ENCODE results near the gene PRR18.
A peak's percentile ranks its signal among the peaks of the same experiment; 100 is the strongest.

The PRR18 gene

GRCh38 chr6:166277018-166277417, 31.2 kb downstream of the PRR18 start:
- Histone ChIP-seq H3K27ac (no peak overlapping the region), H3K36me3 (no peaks in the 10 kb centered on the region), H3K27me3 (no peaks in the 10 kb centered on the region), H3K9me3 (no peaks in the 10 kb centered on the region), H4K20me1 (no peaks in the 10 kb centered on the region), H3K4me2 (no peak overlapping the region), H3K4me3 (no peak overlapping the region), H3K9ac (no peak overlapping the region), H3K4me1 (peaks cover 6% of the 10 kb centered on the region; the same call in 1 of the 2 replicates)
- no peak for TF ChIP-seq Cebpa-rat (IDR thresholded peaks at IDR 0.05)

- H3K36me3 ChIP-seq = no peaks in the 10 kb centered on the region
- H3K4me2 ChIP-seq = peak overlapping the region; percentile 23; the same call in 1 of the 2 replicates
- peaks cover 6% of the 10 kb centered on the region; the same call in 1 of the 2 replicates for H3K4me1 ChIP-seq
- H3K27ac ChIP-seq = no peak overlapping the region
- no peak overlapping the region for H3K9ac ChIP-seq
- no peak overlapping the region for H3K4me3 ChIP-seq
- H3K27me3 ChIP-seq = no peaks in the 10 kb centered on the region
- TF ChIP-seq Cebpa-rat (IDR thresholded peaks at IDR 0.05) = no peak
- H3K9me3 ChIP-seq = no peaks in the 10 kb centered on the region
- no peaks in the 10 kb centered on the region for H4K20me1 ChIP-seq
Measured at GRCh38 chr6:166275714-166276166, 32.5 kb downstream of the PRR18 start.

GRCh38 chr6:166274739-166275370, 33.3 kb downstream of the PRR18 start:
- Histone ChIP-seq H3K4me3 (no peak overlapping the region), H3K27me3 (no peaks in the 10 kb centered on the region), H3K4me1 (peaks cover 6% of the 10 kb centered on the region; the same call in 1 of the 2 replicates), H3K27ac (no peak overlapping the region), H3K9me3 (no peaks in the 10 kb centered on the region), H3K4me2 (no peak overlapping the region), H3K9ac (0 out of 2 replicates have a peak overlapping the region, but pooled peaks have one; percentile 19), H3K36me3 (no peaks in the 10 kb centered on the region), H4K20me1 (no peaks in the 10 kb centered on the region)
- no peak for TF ChIP-seq Cebpa-rat (IDR thresholded peaks at IDR 0.05)

GRCh38 chr6:166274163-166274562, 34.0 kb downstream of the PRR18 start:
- TF ChIP-seq Cebpa-rat (IDR thresholded peaks at IDR 0.05) = no peak
- Histone ChIP-seq H3K4me3 (no peak overlapping the region), H3K36me3 (no peaks in the 10 kb centered on the region), H3K27me3 (no peaks in the 10 kb centered on the region), H3K4me2 (no peak overlapping the region), H3K27ac (no peak overlapping the region), H3K9me3 (no peaks in the 10 kb centered on the region), H3K9ac (no peak overlapping the region), H3K4me1 (peaks cover 6% of the 10 kb centered on the region; the same call in 1 of the 2 replicates), H4K20me1 (no peaks in the 10 kb centered on the region)

- Histone ChIP-seq H3K4me1 (peaks cover 6% of the 10 kb centered on the region; the same call in 1 of the 2 replicates), H3K4me3 (no peak overlapping the region), H3K9me3 (no peaks in the 10 kb centered on the region), H3K36me3 (no peaks in the 10 kb centered on the region), H3K27me3 (no peaks in the 10 kb centered on the region), H3K27ac (no peak overlapping the region), H3K4me2 (no peak overlapping the region), H4K20me1 (no peaks in the 10 kb centered on the region), H3K9ac (no peak overlapping the region)
- no peak for TF ChIP-seq Cebpa-rat (IDR thresholded peaks at IDR 0.05)
Measured at GRCh38 chr6:166271376-166271765, 36.8 kb downstream of the PRR18 start.

GRCh38 chr6:166270706-166271375, 37.4 kb downstream of the PRR18 start:
- H3K9me3 ChIP-seq = no peaks in the 10 kb centered on the region
- H3K36me3 ChIP-seq = no peaks in the 10 kb centered on the region
- no peak overlapping the region for H3K4me2 ChIP-seq
- H3K9ac ChIP-seq = no peak overlapping the region
- H3K27ac ChIP-seq = no peak overlapping the region
- no peaks in the 10 kb centered on the region for H4K20me1 ChIP-seq
- TF ChIP-seq Cebpa-rat (IDR thresholded peaks at IDR 0.05) = no peak
- no peak overlapping the region for H3K4me3 ChIP-seq
- peaks cover 2% of the 10 kb centered on the region; the same call in 1 of the 2 replicates for H3K4me1 ChIP-seq
- H3K27me3 ChIP-seq = no peaks in the 10 kb centered on the region

GRCh38 chr6:166269301-166270039, 38.7 kb downstream of the PRR18 start:
- Histone ChIP-seq H3K4me2 (no peak overlapping the region), H3K27me3 (no peaks in the 10 kb centered on the region), H3K9ac (no peak overlapping the region), H3K9me3 (no peaks in the 10 kb centered on the region), H3K4me1 (no peaks in the 10 kb centered on the region), H3K36me3 (no peaks in the 10 kb centered on the region), H4K20me1 (no peaks in the 10 kb centered on the region), H3K27ac (no peak overlapping the region), H3K4me3 (no peak overlapping the region)
- TF ChIP-seq Cebpa-rat (IDR thresholded peaks at IDR 0.05) = 0 out of 2 replicates have a peak, but pooled peaks have one; percentile 25

GRCh38 chr6:166268431-166268830, 39.8 kb downstream of the PRR18 start:
- H4K20me1 ChIP-seq = no peaks in the 10 kb centered on the region
- H3K9ac ChIP-seq = no peak overlapping the region
- no peaks in the 10 kb centered on the region for H3K36me3 ChIP-seq
- H3K9me3 ChIP-seq = no peaks in the 10 kb centered on the region
- no peak overlapping the region for H3K27ac ChIP-seq
- no peaks in the 10 kb centered on the region for H3K4me1 ChIP-seq
- TF ChIP-seq Cebpa-rat (IDR thresholded peaks at IDR 0.05) = no peak
- H3K4me2 ChIP-seq = no peak overlapping the region
- H3K27me3 ChIP-seq = no peaks in the 10 kb centered on the region
- H3K4me3 ChIP-seq = no peak overlapping the region

GRCh38 chr6:166267526-166267925, 40.7 kb downstream of the PRR18 start:
- no peak overlapping the region for H3K9ac ChIP-seq
- H3K4me3 ChIP-seq = no peak overlapping the region
- no peaks in the 10 kb centered on the region for H4K20me1 ChIP-seq
- no peaks in the 10 kb centered on the region for H3K4me1 ChIP-seq
- no peaks in the 10 kb centered on the region for H3K9me3 ChIP-seq
- H3K27me3 ChIP-seq = no peaks in the 10 kb centered on the region
- no peak for TF ChIP-seq Cebpa-rat (IDR thresholded peaks at IDR 0.05)
- no peak overlapping the region for H3K27ac ChIP-seq
- H3K4me2 ChIP-seq = no peak overlapping the region
- no peaks in the 10 kb centered on the region for H3K36me3 ChIP-seq

- no peaks in the 10 kb centered on the region for H3K4me1 ChIP-seq
Measured at GRCh38 chr6:166266336-166266735, 41.9 kb downstream of the PRR18 start.

More at GRCh38 chr6:166266336-166266735, 41.9 kb downstream of the PRR18 start:
- no peak overlapping the region for H3K4me3 ChIP-seq
- H3K4me2 ChIP-seq = no peak overlapping the region
- no peak for TF ChIP-seq Cebpa-rat (IDR thresholded peaks at IDR 0.05)
- no peaks in the 10 kb centered on the region for H4K20me1 ChIP-seq
- no peaks in the 10 kb centered on the region for H3K27me3 ChIP-seq
- H3K9ac ChIP-seq = no peak overlapping the region
- no peaks in the 10 kb centered on the region for H3K9me3 ChIP-seq
- no peaks in the 10 kb centered on the region for H3K36me3 ChIP-seq
- no peak overlapping the region for H3K27ac ChIP-seq

Measured in BLaER1 (cell line).